AG20443 (cell line): ENCODE results near the gene SORCS2.

Source experiments
- DNase-seq: peaks from one replicate; pipeline ENCODE4 v3.0.0; 2012; ENCODE audit warnings: low spot score, mixed read lengths

Gene SORCS2

DNA sequence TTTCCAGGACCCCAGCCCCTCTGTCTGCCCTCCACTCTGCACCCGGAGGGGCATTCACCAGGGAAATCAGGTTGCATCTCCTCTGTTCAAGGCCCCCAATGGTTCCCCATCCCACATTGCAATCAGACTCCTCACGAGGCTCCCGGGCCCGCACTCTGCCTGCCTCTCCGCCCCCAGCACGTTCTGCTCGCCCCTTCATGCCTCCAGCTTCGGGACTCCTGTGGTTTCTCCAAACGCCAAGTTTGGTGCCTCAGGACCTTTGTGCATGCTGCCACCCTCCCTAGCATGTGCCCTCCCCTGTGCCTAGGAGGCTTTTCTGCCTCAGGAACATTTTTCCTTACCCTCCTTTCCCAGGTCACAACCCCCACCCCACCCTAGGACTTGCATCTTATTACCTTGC is 426.0 kb downstream of the SORCS2 start:
- DNase-seq, result no peak

DNA sequence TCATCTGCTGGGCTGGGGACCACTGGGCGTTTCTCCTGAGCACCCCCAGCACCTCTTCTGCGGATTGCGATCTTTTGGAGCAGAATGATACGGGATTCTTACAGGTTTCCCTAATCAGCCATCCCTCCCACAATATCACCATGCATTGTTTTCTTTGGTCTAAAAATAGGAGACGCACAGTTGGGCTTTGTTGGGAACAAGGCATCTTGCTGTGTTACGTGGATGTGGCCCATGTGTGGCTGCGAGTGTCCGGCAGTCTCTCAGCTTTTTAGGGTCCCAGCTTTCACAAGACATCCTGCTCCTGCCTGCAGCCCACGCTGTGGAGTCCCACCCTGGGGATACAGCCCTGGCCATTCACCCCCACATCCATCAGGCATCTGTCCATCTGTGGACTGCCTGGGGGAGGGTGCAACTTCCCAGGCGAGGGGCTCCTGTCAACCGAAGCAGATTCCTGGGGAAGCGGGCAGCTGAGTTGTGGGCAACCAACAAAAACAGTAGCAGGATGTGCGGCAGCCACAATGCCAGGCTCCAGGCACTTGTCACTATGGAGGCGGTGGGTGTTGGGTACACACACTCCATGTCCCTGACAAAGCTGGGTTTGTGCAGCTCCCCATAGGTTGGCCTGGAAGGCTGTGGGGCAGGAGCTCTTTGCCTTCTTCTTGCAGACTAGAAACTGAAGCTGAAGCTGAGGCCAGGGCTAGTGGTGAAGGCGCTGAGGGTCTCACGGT is 427.9 kb downstream of the SORCS2 start:
- DNase-seq, result no peak

DNA sequence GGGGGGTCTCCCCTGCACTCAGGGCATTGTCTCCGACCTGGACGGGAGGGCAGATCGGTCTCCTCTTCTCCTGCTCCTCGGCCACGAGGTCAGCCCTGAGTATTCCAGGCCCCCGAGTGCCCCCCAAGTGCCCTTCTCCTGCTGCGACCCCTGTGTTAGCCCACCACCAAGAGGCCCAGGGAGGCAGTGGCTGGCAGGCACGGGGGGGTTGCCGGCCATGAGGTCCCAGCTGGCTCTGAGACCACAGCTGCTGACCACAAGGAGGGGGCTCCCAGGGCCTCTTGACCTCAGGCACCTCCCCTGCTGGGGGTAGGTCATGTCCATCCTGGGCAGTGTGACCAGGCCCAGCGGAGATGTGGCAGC is 428.5 kb downstream of the SORCS2 start:
- DNase-seq, result no peak

DNA sequence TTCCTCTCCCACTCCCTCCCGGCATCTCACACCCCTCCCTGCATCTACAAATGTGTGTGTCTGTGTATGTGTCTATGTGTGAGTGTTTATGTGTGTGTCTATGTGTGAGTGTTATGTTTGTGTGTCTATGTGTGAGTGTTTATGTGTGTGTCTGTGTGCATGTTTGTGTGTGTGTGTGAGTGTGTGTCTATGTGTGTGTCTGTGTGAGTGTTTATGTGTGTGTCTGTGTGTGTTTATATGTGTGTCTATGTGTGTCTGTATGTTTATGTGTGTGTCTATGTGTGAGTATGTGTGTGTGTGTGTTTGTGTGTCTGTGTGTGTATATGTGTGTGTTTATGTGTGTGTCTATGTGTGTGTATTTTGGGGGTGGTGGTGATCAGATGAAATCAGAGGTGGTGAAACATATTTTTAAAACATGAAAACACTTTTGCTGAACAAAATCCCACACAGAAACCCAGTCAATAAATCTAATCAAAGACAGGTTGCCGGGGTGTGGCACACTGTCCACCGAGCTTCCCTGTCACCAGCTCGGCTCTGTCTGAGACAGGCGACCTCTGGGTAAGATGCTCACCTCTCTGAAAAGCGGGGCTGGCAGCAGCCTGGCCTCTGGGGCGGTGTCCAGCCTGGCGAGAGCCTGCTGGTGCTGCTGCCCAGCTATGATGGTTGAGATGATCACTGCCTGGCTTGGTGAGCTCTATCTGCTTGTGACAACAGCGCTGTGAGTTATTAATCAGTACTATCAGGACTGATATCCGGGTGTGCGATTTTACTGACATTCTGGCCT is 429.1 kb downstream of the SORCS2 start:
- no peak for DNase-seq

DNA sequence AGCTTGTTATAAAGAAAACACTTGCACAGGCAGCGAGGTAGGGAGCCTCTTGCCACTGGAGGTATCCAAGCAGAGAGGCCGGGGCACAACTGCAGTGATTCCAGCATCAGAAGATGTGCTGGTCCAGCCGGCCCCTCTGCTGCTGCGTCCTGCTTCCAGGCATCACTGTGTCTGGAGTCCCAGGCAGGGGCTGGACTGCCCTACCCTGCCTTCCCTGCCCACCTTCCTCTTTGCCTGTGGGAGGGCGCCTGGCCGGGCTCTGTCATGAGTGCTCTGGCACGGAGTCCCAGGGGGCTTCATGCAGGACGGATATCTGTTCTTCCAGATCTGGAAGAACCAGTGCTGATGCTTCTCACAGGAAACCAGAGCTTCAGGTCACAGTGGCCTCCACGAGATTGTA is 430.0 kb downstream of the SORCS2 start:
- DNase-seq, result no peak

DNA sequence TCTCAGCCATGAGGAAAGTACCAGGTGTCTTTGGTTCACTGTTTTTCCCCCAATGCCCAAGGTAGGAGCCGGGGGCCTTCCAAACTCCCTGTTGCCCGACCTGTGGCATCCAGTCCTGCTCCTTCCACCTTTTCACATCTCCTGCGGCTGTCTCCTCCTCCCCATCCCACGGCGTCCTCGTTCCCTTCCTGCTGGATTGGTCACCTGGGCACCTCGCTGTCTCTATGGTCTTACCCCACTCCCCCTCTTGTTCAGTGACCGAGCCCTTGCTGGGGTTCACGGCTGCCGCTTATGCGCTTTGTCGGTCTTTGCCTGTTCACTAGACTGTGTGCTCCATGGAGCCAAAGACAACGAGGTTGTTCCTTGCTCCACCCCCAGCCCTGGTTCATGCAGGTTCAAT is 431.1 kb downstream of the SORCS2 start:
- no peak for DNase-seq

DNA sequence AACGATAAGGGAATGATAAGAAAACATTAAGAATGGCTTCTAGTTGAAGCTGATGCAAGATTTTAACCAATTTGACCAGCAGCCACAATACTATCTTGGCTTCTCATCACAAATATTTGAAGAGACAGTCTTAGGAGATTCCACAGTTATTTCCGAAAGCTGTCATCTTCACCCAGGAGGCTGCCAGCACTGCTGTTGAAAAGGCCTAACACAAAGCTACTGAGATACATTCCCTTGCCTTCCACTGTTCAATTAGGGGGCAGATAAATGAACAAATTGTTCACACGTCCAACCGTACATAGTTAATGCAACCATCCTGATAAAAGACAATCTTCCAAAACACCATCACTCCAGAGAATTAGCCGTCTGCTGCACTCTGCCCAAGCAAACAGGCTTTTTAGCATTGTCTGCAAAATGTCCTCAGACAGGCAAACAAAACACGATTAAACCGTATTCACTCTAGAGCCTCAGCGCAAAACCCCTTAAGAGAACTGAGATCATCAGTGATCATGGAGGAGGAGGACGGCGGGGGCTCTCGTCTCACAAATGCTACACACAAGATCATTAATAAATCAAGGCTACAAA is 432.1 kb downstream of the SORCS2 start:
- no peak for DNase-seq

DNA sequence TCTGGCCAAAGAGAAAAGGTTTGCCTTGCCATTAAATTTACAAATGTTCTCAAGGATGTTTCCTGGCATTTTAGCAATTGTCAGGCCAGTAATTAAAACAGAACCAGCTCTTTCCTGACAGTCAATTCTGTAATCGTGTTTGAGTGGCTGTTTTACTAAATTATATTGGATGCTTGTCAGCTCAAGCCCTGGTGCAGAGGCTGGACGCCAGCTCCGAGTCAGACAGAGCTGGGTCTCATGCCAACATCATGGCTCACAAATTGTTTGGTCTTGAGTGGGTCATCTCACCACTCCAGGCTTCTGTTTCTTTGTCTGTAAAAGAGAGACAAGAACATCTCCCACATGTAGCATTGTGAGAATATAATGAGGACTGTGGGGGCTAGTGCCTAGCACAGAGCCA is 432.7 kb downstream of the SORCS2 start:
- peak; percentile 76 for DNase-seq

DNA sequence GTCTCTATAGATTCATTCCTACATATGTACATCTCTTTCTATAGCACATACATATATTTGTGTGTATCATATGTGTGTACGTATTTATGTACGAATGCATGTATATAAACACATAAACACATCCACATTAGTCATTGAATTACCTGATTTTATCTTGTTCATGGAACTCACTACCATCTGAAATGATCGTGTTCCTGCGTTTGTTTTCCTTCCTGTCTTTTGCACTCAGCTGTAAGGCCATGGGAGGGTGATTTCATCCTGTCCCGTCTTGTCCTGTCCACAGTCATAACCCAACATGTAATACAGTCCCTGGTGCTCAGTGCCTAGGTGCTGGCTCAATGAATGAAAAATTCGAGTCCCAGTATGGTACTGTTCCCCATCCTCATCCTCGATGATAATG is 434.2 kb downstream of the SORCS2 start:
- no peak for DNase-seq

DNA sequence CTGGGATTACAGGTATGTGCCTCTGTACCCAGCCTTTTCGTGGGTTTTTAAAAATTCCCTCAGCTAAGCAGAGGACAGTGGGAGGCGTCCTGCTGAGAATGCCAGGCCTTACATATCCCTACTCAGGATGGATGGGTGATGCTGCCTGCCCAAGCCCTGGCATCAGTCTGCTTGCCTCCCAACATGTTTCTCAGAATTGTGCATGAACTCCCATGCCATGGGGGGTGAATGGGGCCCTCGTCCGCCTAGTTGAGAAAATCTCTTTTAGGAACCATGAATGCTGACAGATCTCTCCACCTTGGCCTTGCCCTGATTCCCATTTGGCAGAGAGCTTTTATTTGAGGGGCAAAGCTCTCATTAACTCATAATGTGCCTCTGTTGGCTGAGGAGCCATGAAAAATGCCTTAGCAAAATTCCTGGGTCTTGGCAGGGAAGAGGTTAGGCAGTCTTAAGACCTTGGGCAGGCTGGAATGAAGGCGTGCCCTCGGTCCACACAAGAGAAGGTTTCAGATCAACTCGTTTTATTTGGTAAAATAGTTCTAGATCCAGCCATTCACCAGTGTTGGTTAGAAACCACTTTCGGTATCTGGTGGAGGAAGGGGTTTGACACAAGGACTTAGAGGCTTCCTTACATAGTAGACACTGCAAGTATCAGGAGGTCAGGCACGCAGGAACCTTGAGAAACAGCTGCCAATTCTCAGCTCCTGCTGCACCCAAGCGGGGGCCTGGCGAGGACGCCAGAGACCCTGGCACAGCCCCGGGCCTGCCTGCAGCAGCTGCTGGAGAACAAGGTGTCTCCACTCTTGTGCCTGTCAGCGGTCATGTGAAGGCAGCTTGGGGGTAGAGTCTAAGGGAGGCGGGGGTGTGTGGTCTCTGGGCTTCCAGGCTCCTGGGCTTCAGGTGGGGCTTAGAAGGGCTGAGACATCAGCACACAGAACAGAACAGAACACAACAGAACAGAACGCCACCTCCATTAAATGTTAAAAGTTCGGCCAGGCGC is 435.2 kb downstream of the SORCS2 start:
- no peak for DNase-seq

DNA sequence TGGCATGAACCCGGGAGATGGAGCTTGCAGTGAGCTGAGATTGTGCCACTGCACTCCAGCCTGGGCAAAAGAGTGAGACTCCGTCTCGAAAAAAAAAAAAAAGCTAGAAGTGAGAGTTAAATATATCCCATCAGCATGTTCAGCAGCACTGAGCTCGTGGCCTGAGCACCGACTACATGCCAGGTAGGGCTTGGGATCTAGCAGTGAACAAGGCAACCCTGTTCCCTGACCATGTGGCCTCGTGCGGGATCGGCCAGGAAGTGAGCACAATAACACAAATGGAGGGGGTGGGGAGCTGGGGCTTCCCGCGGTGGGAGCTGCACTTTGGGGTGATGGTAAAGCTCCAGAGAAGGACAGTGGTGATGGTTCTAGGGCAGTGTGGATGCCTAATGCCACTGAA is 436.1 kb downstream of the SORCS2 start:
- DNase-seq, result no peak

DNA sequence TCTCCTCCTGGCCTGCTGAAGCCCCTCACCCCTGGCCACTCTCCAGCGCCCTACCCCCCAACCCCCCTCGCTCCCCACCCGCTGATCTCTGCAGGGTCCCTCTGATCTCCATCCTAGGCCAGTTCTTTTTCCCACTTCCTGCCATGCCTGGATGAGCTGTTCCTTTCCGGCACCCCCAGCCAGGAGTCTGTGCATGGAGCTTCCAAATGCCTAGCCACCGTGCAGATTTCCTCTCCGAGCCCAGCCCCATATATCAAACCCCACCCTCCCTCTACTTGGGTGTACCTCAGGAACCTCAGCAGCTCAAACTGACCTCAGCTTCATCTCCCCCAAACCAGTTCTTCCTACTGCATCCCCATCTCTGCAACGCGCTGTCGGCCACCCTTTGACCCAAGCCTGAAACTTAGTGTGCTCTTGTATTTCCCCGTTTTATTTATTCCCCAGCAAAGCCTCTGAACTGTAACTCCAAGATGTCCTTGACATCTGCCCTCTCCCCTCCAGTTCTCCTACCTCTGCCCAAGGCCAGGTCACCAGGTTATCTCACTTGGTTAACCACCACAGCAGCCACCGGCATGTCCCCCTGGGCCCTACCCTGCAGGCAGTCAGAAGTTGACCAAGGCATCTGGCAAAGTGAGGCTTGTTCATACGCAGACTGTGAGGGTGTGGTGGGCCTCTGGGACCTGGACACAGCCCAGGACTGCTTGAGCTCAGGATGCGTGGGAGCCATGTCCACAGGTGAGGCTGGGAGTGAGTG is 437.3 kb downstream of the SORCS2 start:
- DNase-seq, result no peak

DNA sequence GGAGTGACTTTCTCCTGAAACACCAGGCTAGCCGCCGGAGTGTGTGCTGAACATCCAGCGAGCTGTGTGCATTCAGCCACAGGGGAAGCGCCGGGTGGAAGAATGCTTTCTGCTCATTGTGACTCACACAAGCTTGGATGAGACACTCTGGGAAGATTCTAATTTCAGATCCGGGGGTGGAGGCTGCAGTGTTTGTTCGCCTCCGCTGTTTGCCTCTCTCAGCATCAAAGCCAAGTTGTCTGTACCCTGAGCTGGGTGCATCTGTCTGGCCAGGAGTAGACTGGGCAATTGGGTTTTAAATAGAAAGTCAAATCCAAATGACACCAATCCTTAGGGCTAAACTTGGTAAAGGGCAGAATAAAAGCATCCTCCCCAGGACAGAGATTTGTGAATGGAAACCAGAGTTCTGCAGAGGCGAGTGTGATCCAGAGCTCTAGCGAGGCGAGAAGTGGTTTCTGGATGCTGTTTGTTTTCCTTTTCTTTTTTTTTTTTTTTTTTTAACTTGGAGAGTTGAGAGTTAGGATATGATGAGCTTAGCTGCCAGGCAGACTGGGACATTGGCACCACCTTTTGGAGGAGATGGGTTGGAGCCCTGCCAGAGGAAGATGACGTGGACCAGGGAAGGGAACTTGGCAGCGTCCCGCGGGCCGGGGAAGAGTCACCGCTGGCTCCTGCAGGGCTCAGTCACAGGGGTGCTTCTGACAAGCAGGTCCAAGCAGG is 438.4 kb downstream of the SORCS2 start:
- peak; percentile 90 for DNase-seq

DNA sequence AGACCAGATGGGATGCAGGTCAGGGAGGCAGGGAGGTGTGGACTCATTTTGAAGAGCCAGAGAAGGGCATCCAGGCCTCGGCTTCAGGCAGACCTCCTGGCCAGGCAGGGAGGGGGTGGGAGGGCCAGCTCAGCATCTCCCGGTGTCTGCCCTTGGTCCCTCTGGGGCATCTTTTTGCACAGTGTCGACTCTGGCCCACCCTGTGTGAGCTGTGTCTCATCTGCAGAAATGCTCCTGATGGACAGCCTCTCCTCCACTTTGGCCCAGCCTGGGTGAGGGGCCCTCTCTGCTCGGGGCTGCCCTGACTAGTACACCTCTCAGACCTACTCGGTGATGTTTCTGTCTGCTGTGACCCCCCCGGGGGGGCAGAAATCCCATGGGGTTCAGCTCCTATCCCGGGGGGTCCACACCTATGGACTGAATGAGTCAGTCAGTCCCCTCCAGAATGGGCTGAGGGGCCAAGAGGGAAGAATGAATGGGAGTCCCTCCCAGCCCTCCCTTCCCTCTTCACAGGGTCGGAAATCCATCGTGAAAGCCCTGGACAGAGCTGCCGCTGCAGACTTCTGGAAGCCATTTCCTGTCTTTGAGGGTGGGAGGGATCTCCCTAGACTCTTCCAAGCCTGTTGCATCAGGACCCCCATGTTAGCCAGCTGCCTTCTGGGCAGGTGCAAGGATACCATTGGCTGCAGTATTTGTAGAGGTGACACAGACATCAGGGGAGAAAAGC is 439.1 kb downstream of the SORCS2 start:
- no peak for DNase-seq

DNA sequence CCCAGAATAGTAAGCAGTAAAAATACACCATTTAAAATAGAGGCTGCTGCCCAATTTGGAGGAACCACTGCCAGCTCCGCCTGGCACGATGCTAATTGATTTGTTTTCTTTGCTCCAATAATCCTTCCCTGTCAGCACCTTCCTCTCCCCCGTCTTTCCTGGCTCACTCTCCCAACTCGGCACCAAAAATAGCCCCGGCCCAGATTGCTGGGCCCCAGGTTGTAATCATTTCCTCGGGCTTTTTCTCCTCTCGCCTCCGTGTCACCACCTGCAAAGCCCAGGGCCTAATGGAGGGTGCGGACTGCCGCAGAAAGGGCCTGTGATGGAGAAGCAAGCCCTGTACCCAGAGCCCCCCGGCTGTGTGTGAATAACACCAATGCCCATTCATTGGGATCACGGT is 440.0 kb downstream of the SORCS2 start:
- DNase-seq, result no peak

DNA sequence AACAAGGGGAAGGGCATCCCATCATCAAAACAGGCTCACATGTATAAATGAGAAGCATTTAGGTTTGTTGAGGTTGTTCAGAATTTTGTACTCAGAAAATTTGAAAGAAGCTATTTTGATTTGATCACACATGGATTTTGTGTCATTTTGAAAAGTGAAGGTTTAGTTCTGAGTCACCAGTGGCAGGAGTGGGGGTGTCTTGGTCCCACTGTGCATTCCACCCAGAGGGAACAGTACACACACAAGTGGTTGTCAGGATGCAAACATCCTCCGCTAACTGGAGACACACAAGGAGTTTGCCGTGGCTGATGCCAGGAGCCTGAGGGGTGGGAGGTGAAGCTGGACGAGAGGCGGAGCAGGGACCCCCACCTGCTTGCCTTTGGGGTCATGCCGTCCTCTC is 440.6 kb downstream of the SORCS2 start:
- no peak for DNase-seq

DNA sequence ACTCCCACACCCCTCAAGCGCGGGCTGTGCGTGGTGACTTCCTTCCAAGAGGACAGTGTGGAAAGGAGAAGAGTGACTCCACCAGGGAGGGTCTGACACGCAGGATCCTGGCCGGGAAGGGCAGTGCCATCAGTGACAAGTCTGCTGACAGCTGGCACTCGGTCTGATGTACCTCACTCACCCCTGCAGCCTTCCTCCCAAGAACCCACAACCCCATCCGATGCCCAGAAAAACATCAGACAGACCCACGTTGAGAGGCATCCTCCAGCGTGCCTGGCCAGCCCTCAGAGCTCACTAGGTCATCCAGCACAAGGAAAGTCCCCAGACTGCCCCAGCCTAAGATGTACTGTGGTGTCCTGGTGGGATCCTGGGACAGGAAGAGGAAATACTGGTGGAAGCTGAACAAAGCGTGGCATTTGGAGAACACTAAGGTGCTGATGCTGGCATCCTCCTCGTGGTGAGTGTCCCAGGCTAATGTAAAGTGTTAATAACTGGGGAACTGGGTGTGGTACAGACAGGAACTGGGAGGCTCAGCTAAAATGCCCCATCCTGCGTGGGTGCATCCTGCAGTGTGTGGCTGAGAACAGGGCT is 442.4 kb downstream of the SORCS2 start:
- no peak for DNase-seq

DNA sequence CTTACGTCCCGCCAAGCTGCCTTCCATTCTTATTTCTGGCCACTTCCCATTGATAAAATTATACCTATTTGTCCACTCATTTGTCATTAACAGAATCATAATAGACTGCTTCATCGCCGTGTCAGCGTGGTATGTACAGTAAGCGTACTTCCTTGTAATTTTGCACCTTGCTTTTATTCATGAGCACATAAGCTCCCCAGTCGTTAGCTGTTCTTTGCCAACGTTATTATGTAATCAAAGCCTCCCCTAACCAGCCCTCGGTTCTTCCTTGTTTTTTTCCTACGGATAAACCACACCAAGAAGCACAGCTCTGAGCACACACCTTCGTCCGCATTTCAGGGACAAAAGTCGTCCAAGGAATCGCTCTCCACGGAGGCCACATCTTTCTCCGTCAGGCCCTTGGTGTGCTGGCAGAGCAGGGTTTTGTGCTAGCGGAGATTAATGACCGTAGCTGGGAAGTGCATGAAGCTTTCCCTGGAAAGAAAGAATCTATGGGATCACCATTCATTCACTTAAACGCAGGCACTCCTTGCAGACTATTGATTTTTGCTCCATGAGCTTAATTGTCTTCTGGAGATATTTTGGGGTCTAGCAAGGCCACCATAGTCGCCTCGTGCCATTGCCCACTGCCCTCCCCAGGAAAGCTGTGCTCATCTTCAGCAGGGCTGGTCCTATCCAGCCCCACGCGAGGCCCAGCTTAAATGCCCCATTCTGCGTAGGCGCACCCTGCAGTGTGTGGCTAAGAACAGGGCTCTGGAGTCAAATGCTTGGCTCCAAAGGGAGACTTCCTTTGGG is 443.3 kb downstream of the SORCS2 start:
- no peak for DNase-seq

DNA sequence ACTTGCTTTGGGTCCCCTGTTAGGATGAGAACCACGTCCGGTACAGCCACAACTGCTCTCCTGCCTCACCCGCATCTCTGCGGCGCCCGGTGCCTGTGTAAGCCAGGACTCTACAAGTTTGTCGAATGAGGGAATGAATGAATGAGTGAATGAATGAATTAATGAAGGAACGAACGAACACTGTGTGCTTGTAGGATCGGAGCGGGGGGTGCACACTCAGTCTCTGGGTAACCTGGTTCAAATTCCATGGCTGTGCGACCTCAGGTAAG is 443.8 kb downstream of the SORCS2 start:
- DNase-seq, result no peak
